ENCODE measurements around the gene SPINT2.

Gene SPINT2

GRCh38 chr19:38252385-38252784 is 12.0 kb upstream of the SPINT2 start:
- no peak for ATAC-seq
- TF ChIP-seq BACH2 (CRISPR knock-in tag; IDR thresholded peaks at IDR 0.05; ENCODE audit: borderline replicate concordance) (no peak), CSRNP3 (CRISPR knock-in tag; IDR thresholded peaks at IDR 0.05) (no peak), PATZ1 (CRISPR knock-in tag; IDR thresholded peaks at IDR 0.05; ENCODE audit: borderline replicate concordance) (no peak)

GRCh38 chr19:38252941-38253691 is 11.3 kb upstream of the SPINT2 start:
- no peak for ATAC-seq
- TF ChIP-seq SNAI2 (CRISPR knock-in tag; IDR thresholded peaks at IDR 0.05) (no peak), BACH2 (CRISPR knock-in tag; IDR thresholded peaks at IDR 0.05; ENCODE audit: borderline replicate concordance) (no peak), CSDC2 (CRISPR knock-in tag; IDR thresholded peaks at IDR 0.05) (no peak), TCF4 (CRISPR knock-in tag; IDR thresholded peaks at IDR 0.05; ENCODE audit: borderline replicate concordance) (no peak), ZNF565 (CRISPR knock-in tag; conservative IDR thresholded peaks at IDR 0.05; ENCODE audit: low read depth) (no peak), CSRNP3 (CRISPR knock-in tag; IDR thresholded peaks at IDR 0.05) (no peak), POU6F1 (CRISPR knock-in tag; IDR thresholded peaks at IDR 0.05; ENCODE audit: borderline replicate concordance, low read depth) (no peak), ZFP30 (CRISPR knock-in tag; IDR thresholded peaks at IDR 0.05) (no peak), PPARA (CRISPR knock-in tag; IDR thresholded peaks at IDR 0.05; ENCODE audit: borderline replicate concordance) (no peak), ISL1 (CRISPR knock-in tag; IDR thresholded peaks at IDR 0.05) (no peak), ZFP3 (CRISPR knock-in tag; IDR thresholded peaks at IDR 0.05) (no peak), PATZ1 (CRISPR knock-in tag; IDR thresholded peaks at IDR 0.05; ENCODE audit: borderline replicate concordance) (no peak), OSR1 (CRISPR knock-in tag; IDR thresholded peaks at IDR 0.05) (no peak), RARB (CRISPR knock-in tag; IDR thresholded peaks at IDR 0.05) (no peak), TSHZ2 (CRISPR knock-in tag; IDR thresholded peaks at IDR 0.05) (no peak), ZC3H10 (CRISPR knock-in tag; IDR thresholded peaks at IDR 0.05) (no peak), ZNF8 (CRISPR knock-in tag; IDR thresholded peaks at IDR 0.05) (no peak)

- no peak for ATAC-seq
- TF ChIP-seq ZNF8 (CRISPR knock-in tag; IDR thresholded peaks at IDR 0.05) (no peak), PATZ1 (CRISPR knock-in tag; IDR thresholded peaks at IDR 0.05; ENCODE audit: borderline replicate concordance) (no peak), ZNF565 (CRISPR knock-in tag; conservative IDR thresholded peaks at IDR 0.05; ENCODE audit: low read depth) (no peak), ZNF70 (CRISPR knock-in tag; IDR thresholded peaks at IDR 0.05) (no peak), ZC3H10 (CRISPR knock-in tag; IDR thresholded peaks at IDR 0.05) (no peak), RARB (CRISPR knock-in tag; IDR thresholded peaks at IDR 0.05) (no peak), TSHZ2 (CRISPR knock-in tag; IDR thresholded peaks at IDR 0.05) (no peak), SNAI2 (CRISPR knock-in tag; IDR thresholded peaks at IDR 0.05) (no peak)
Measured at GRCh38 chr19:38253788-38254187, 10.6 kb upstream of the SPINT2 start.

Data from SK-N-SH treated with all-trans-retinoic acid at 6 μM for 48 hours (cell line).